Measurements from ENCODE around the gene PER2. TPM values are rescaled to one million over a fixed set of nuclear protein-coding genes. Genes with fewer than 3 reads are reported as not detected.

PER2 gene
- polyA plus RNA-seq, 1 donor = 13.5 TPM

DNA sequence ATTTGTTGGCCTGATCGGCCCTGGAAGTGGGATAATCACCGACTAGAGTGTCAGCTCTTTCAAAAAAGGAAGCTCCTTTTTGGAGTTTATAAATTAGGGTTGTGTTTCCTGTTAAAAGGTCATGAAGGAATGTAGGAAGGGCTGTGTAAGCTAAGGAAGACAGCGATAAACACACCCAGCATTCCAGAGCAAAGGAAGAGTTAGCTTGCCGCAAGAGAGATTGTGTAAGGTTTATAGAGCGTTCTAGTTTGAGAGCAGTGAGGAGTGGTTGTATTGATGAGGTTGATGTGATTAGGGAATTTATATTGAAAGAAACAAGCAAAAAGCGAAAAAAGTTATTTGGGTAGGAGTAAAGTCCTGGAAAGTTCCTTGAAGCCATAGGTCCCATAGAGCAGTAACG is 81.4 kb downstream of the PER2 start:
- Histone ChIP-seq H3K36me3 (ENCODE audit: control insufficient read depth, insufficient read depth, low read length) (no peaks in the 10 kb centered on the region), H3K4me1 (ENCODE audit: control insufficient read depth, insufficient read depth, low read length) (peaks cover 5% of the 10 kb centered on the region), H3K9me3 (ENCODE audit: control insufficient read depth, low read depth, low read length) (no peaks in the 10 kb centered on the region), H3K4me3 (ENCODE audit: low read length) (no peak overlapping the region), H3K27me3 (ENCODE audit: control insufficient read depth, insufficient read depth, low read length) (peaks cover 3% of the 10 kb centered on the region), H3K27ac (ENCODE audit: low read length) (no peak overlapping the region)
- no peak for DNase-seq
- 67% methylated on average over 3 of the region's 7 CpGs for whole genome bisulfite sequencing (ENCODE audit: insufficient coverage, low lambda C conversion rate)

DNA sequence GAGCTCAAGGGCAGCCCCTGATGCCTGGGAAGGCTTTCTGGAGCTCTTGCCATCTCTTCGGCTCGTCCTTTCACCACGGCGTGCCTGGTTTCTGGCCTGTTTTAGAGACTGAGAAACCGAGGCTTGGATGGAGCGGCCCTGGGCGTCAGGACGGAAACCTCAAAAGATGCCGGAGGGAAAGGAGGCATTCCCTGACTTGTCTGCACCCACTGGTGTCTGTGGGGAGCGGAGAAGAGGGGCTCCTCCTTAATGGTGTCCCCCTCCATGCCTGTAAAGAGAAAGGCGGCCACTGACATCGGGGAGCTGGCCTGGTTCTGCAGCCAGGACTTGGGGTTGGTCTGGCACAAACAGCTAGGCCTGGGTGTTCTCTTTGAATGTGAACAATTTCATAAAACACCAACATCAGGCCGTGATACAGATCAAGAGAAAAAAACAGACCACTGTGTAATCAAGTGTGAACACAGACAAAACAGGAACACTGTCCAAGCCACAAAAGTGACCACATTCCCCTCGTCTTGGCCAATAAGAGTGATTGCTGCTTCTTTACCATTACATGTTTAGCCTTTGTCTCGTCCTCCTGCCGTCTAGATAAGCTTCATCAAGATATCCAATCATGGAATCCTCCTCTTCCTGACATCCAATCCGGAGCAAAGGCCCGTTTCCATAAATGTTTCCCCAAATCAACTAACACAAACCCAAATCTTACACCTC is 84.3 kb downstream of the PER2 start:
- Histone ChIP-seq H3K27ac (ENCODE audit: low read length) (peak overlapping the region; percentile 61), H3K4me1 (ENCODE audit: control insufficient read depth, insufficient read depth, low read length) (peaks cover 5% of the 10 kb centered on the region), H3K36me3 (ENCODE audit: control insufficient read depth, insufficient read depth, low read length) (no peaks in the 10 kb centered on the region), H3K9me3 (ENCODE audit: control insufficient read depth, low read depth, low read length) (no peaks in the 10 kb centered on the region), H3K27me3 (ENCODE audit: control insufficient read depth, insufficient read depth, low read length) (no peaks in the 10 kb centered on the region), H3K4me3 (ENCODE audit: low read length) (peak overlapping the region; percentile 50)
- 92% methylated on average over 2 of the region's 18 CpGs for WGBS (ENCODE audit: insufficient coverage, low lambda C conversion rate)
- no peak for DNase-seq

DNA sequence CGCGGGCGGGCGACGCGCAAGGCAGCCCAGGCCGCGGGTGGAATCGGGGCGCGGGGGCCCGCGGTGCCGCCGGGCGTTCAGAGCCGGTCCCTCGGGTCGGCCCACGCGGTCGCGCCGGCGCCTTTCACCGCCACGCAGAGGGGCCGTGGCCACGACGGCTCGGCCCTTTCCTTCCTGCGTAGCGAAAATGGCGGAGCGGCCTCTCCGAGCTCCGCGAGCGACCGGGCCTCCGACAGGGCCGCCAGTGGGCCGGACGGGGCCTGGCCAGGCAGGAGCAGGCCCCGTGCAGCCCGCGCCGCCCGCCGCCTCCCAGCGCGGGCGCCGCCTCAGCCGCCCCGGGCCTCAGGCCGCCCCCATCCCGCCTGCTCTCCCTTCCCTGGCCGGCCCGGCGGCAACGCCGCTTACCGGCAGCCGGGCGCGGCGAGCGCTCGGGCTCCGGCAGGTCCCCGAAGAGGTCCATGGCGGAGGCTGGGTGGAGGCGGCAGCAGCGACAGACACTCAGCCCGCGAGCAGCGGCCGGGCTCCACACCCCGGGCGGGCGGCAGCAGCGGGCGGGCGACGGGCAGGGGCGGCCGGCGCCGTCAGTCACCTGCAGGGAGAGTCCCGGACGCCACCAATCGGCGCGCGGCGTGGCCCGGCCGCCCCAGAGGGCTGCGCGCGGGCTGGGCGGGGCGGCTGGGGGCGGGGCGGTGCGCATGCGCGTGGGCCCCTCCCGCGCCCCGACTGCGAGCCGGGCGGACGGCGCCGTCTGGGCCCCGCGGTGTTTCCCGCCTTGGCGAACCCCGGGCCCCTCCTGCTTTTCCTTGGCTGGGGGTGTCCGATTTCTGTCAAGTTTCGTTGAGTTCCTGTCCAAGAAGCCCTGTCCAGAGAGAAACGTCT is 85.1 kb downstream of the PER2 start, which contains the start of gene ILKAP:
ILKAP (minus strand) TSS at position 602 of the 879 bp plus-strand sequence; CDS start at position 460, 142 bp downstream.
- H3K4me1 ChIP-seq (ENCODE audit: control insufficient read depth, insufficient read depth, low read length) = peaks cover 5% of the 10 kb centered on the region
- H3K9me3 ChIP-seq (ENCODE audit: control insufficient read depth, low read depth, low read length) = no peaks in the 10 kb centered on the region
- WGBS (ENCODE audit: insufficient coverage, low lambda C conversion rate) = no CpG with 5 or more reads among the region's 126 CpGs
- peak within 1 kb of the TSS; percentile 61 for H3K4me3 ChIP-seq (ENCODE audit: low read length)
- peak; percentile 79 to 91 for DNase-seq
- H3K27me3 ChIP-seq (ENCODE audit: control insufficient read depth, insufficient read depth, low read length) = no peaks in the 10 kb centered on the region
- H3K36me3 ChIP-seq (ENCODE audit: control insufficient read depth, insufficient read depth, low read length) = no peaks in the 10 kb centered on the region
- peak within 1 kb of the TSS; percentile 61 for H3K27ac ChIP-seq (ENCODE audit: low read length)

DNA sequence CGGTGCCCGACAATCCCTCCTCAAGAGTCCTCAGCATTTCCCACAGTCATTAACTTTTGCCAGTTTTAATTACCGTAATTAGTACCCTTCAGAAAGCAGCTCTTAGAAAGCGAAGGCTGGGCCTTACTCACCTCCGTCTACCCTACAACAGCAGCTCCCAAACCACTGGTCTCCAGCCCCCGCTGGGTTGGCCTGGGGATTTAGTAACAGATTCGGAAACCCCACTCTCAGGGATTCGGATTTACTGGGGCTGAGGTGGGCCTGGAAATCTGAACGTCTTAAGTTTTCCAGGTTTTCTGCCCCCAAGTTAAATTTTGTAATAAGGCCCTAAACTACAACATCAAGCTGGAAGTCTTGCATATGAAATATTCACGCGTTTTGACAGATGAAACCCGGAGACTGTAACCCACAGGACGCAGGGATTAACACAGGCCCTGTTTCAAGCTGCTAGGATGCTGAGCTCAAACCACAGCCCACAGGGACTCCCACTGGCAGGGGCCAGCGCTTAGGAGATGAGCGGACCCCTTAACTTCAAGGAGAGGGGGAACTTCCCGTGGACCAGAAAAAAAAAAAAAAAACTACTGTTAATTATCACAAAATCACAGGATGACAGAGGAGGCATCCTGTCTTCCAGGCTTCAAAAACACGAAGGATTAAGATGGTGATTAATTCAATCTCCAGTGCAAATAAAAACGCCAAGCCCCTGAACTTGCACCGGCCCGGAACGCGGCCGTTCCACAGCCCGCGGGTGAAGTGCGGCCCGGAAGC is 85.9 kb downstream of the PER2 start:
- Histone ChIP-seq H3K4me3 (ENCODE audit: low read length) (peak overlapping the region; percentile 61), H3K27me3 (ENCODE audit: control insufficient read depth, insufficient read depth, low read length) (no peaks in the 10 kb centered on the region), H3K9me3 (ENCODE audit: control insufficient read depth, low read depth, low read length) (no peaks in the 10 kb centered on the region), H3K4me1 (ENCODE audit: control insufficient read depth, insufficient read depth, low read length) (peaks cover 5% of the 10 kb centered on the region), H3K27ac (ENCODE audit: low read length) (peak overlapping the region; percentile 42), H3K36me3 (ENCODE audit: control insufficient read depth, insufficient read depth, low read length) (no peaks in the 10 kb centered on the region)
- 0% methylated on average over 1 of the region's 27 CpGs for WGBS (ENCODE audit: insufficient coverage, low lambda C conversion rate)
- DNase-seq = peak in 1 of 2 donors; percentile 24

Other genes starting within 250 kb of the PER2 start
- gene SCLY, start 227.6 kb downstream of the PER2 start, polyA plus RNA-seq = 21.5 TPM
- 1.5 TPM for gene ESPNL, start 188.3 kb downstream of the PER2 start, polyA plus RNA-seq
- gene KLHL30, start 149.9 kb downstream of the PER2 start, polyA plus RNA-seq = 0.12 TPM
- gene ERFE, start 129.6 kb downstream of the PER2 start, polyA plus RNA-seq = 0.94 TPM
- gene ILKAP, start 84.9 kb downstream of the PER2 start, polyA plus RNA-seq = 47.1 TPM
- gene HES6, start 48.6 kb downstream of the PER2 start, polyA plus RNA-seq = 24.4 TPM
- 10.6 TPM for gene TRAF3IP1, start 31.9 kb upstream of the PER2 start, polyA plus RNA-seq
- 20.8 TPM for gene ASB1, start 138.3 kb upstream of the PER2 start, polyA plus RNA-seq